GM23248 (cell line): ENCODE measurements around the gene TMEM253.

Experiments
- EZH2 ChIP-seq: fragments of 200-600 bp; sonication (generic); IDR thresholded peaks from 2 replicates; pipeline ENCODE4 v1.6.1; 2018; ENCODE audit warnings: antibody characterized with exemption, mild to moderate bottlenecking; ENCODE audit not compliant: insufficient read depth, poor library complexity, severe bottlenecking
- EZH2phosphoT487 ChIP-seq: fragments of 200-600 bp; sonication (generic); IDR thresholded peaks from 2 replicates; pipeline ENCODE4 v1.6.1; 2018; ENCODE audit warnings: antibody characterized with exemption, moderate library complexity, mild to moderate bottlenecking, low read depth; ENCODE audit not compliant: insufficient read depth

DNA sequence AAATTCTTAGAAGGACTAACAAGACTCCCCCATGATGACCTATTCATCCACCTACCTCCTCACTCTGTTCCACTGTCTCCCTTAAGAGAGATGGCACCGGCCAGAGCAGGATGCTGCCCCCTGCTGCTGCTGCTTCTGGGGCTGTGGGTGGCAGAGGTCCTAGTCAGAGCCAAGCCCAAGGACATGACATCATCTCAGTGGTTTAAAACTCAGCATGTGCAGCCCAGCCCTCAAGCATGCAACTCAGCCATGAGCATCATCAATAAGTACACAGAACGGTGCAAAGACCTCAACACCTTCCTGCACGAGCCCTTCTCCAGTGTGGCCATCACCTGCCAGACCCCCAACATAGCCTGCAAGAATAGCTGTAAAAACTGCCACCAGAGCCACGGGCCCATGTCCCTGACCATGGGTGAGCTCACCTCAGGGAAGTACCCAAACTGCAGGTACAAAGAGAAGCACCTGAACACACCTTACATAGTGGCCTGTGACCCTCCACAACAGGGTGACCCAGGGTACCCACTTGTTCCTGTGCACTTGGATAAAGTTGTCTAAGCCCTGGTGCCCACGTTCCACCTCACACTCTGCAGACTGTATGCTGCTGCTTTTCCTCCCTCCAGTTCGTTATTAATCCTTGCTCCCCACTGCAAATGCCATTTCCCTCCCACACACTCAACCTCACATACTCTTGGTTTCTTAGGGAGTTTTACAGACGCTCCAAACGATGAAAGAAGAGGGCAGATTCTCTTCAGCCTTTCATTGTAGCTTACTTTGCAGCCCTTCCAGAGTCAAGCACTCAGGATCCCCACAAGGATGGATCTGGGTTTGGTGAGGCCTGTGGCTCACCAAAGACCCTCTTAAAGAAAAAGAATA is 42.8 kb upstream of the TMEM253 start, which contains the start of gene RNASE8:
- TF ChIP-seq EZH2 (no peak), EZH2phosphoT487 (no peak)
